Heart left ventricle (tissue), 16 donors: ENCODE measurements around the gene NARS2. TPM values are rescaled to one million over a fixed set of nuclear protein-coding genes. Genes with fewer than 3 reads are reported as not detected.

Experiments used
- ATAC-seq, 4 donors: fragments of 200-7000 bp; cut with Tn5 transposase; one replicate each; pipeline ENCODE4 v1.9.1; 2020 to 2022; ENCODE audit warnings: moderate library complexity in 4 of 4, mild to moderate bottlenecking in 3 of 4, moderate number of reproducible peaks in 1 of 4
- DNase-seq, 5 donors: peaks; one replicate each; pipeline ENCODE4 v3.0.0-alpha.2; 2020
- H3K27ac ChIP-seq, 12 donors: fragments of 200-600 bp; sonication (generic) in 4 of 12; one replicate each; pipeline versions ENCODE4 v1.5.0 to v1.8.0; 2016 to 2022; ENCODE audit warnings: mild to moderate bottlenecking in 2 of 12
- H3K27me3 ChIP-seq, 9 donors: fragments of 200-600 bp; sonication (generic) in 2 of 9; one replicate each; pipeline versions ENCODE4 v1.5.1 to v1.8.0; 2016 to 2022; ENCODE audit warnings: mild to moderate bottlenecking in 3 of 9
- H3K36me3 ChIP-seq, 9 donors: fragments of 200-600 bp; sonication (generic) in 2 of 9; one replicate each; pipeline versions ENCODE4 v1.5.0 to v1.8.0; 2018 to 2022; ENCODE audit warnings: mild to moderate bottlenecking in 2 of 9
- H3K4me1 ChIP-seq, 12 donors: fragments of 200-600 bp; sonication (generic) in 4 of 12; one replicate each; pipeline versions ENCODE4 v1.5.0 to v1.8.0; 2016 to 2022; ENCODE audit warnings: mild to moderate bottlenecking in 3 of 12
- H3K4me3 ChIP-seq, 12 donors: fragments of 200-600 bp; sonication (generic) in 4 of 12; one replicate each; pipeline versions ENCODE4 v1.5.0 to v1.8.0; 2017 to 2022; ENCODE audit warnings: mild to moderate bottlenecking in 9 of 12, moderate library complexity in 4 of 12
- H3K9me3 ChIP-seq, 12 donors: fragments of 200-600 bp; sonication (generic) in 4 of 12; one replicate each; pipeline versions ENCODE4 v1.5.0 to v1.8.0; 2016 to 2022; ENCODE audit warnings: mild to moderate bottlenecking in 1 of 12
- CTCF ChIP-seq, 12 donors: fragments of 200-600 bp; sonication (generic) in 4 of 12; IDR thresholded peaks; one replicate each; pipeline versions ENCODE4 v1.5.0 to v1.8.0; 2018 to 2022; ENCODE audit warnings: antibody characterized with exemption in 12 of 12, mild to moderate bottlenecking in 5 of 12
- POLR2A ChIP-seq, 2 donors: fragments of 450-650 bp; IDR thresholded peaks; one replicate each; pipeline ENCODE4 v1.6.1; 2017; ENCODE audit warnings: antibody characterized with exemption in 2 of 2, mild to moderate bottlenecking in 2 of 2, moderate library complexity in 2 of 2
- WGBS, 4 donors: extraction: QIAGEN DNeasy Blood & Tissue Kit in 2 of 4; methylation state at CpG; one replicate each; pipeline versions ENCODE4 v1.1.5 to v1.1.7; 2013 to 2018; 5-methylcytosine and 5-hydroxymethylcytosine counted together
- intact Hi-C, 10 donors: fragments of 100-400 bp; cut with DNase I; formaldehyde crosslinking; loops; one replicate each; pipeline versions ENCODE4 v1.11.1 to v1.14.2; 2022
- polyA plus RNA-seq, 2 donors: library from polyadenylated mRNA; stranded (reverse); fragments of 200-250 nt; gene quantifications; one replicate each; pipeline ENCODE4 v1.2.3, GENCODE V29; 2013
- total RNA-seq, 9 donors: library from RNA; depleted of rRNA in 2 of 9; stranded (reverse); fragments of >200 nt in 2 of 9; fragmentation: NEBNext Ultra II Directional in 3 of 9; extraction: Animal tissue kit (Norgen Biotek cat#: 25700) in 3 of 9; gene quantifications; one replicate each; pipeline versions ENCODE4 v1.1.0 to v1.2.4, GENCODE V29; 2016 to 2023
- donor health status: ischemic (EF 13 %, LVEDD 7.1; RV severe dilation, severe dysfunction).
- donor health status: healthy with polysubstance abuse.
- donor health status: DM: no; HTN: yes; CAD: no.
- donor health status: DM: no; HTN: no; CAD: no.
- donor health status: ischemic (EF 25% LVEDD 6.9; RV normal size, moderate dysfunction).
- donor health status: ischemic (EF 25% LVEDD 5.7; RV mildly dilated, moderate dysfunction).
- donor health status: healthy.
- donor health status: DM: yes; HTN: yes; CAD: no.
- donor health status: ischemic (EF 35%, LVEDD 5.7; RV mildly dilated, moderate dysfunction).
- donor health status: nonischemic (EF 11% LVEDD 7.7; RV severe dilation, severe dysfunction).
- donor health status: DM: yes; HTN: yes; CAD: no.
- donor health status: PGD.
- donor health status: ischemic (EF 29% LVEDD 5.4; RV normal size, mild dysfunction).
- donor health status: nonischemic (EF 23%, LVEDD 6.1; RV moderate dilation, normal function).

Gene NARS2
- total and polyA plus RNA-seq, 11 donors, result 9.9 to 23.2 (median 15.8) TPM

DNA sequence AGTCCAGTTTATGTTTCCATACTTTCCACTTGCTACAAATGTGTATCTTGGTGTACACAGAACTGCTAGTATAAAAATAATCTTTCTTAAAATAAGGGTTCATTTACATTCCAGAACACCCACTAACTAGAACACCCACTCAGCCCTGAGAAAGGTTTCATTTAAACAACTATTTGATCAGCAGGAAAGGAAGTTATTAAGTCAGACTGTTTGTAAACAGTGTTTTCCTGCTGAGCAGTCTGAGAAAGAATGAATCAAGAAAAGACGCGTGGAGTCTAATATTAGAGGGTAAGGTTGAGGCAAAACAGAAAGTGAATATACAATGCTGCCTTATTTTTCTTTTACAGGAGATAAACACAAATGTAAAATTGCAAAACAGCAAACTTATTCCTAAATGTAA, 32.7 kb downstream of the NARS2 start:
- TF ChIP-seq POLR2A (IDR thresholded peaks at IDR 0.05), result no peak
- TF ChIP-seq CTCF (IDR thresholded peaks at IDR 0.05), result no peak

DNA sequence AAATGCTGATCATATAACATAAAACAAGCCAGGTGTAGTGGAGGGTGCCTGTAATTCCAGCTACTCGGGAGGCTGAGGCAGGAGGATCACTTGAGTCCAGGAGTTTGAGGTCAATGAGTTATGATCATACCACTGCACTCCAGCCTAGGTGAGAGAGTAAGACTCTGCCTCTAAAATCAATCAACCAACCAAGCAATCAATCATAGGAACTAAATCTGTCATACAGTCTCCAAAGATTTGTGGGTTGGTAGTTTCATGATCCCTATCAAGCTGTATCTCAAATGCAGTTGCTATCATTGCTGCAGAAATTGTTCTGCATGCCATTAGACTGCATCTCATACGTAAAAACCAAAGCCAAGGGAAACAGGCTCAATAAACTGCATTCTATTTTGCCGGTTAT, 33.1 kb downstream of the NARS2 start:
- Histone ChIP-seq H3K4me1 (peaks cover 0 to 16% (median 6%) of the 10 kb centered on the region in 12 donors), H3K27me3 (no peaks in the 10 kb centered on the region), H3K9me3 (no peaks in the 10 kb centered on the region), H3K4me3 (no peak overlapping the region), H3K27ac (no peak overlapping the region), H3K36me3 (peaks cover 0 to 6% (median 0%) of the 10 kb centered on the region in 9 donors)
- no peak for ATAC-seq
- TF ChIP-seq CTCF (IDR thresholded peaks at IDR 0.05) (no peak), POLR2A (IDR thresholded peaks at IDR 0.05) (no peak)
- intact Hi-C loops, result no loop called here
- WGBS, 4 donors, result 90 to 93% (median 92%) methylated on average over 3 of the region's 3 CpGs
- no peak for DNase-seq

More for the DNA sequence above, 32.7 kb downstream of the NARS2 start:
- Histone ChIP-seq H3K4me3 (no peak overlapping the region), H3K27ac (no peak overlapping the region), H3K36me3 (peaks cover 0 to 4% (median 0%) of the 10 kb centered on the region in 9 donors), H3K27me3 (no peaks in the 10 kb centered on the region), H3K9me3 (no peaks in the 10 kb centered on the region), H3K4me1 (peaks cover 0 to 16% (median 6%) of the 10 kb centered on the region in 12 donors)
- no peak for ATAC-seq
- 37 to 59% (median 51%) methylated on average over 2 of the region's 2 CpGs for WGBS, 4 donors
- DNase-seq, result no peak
- intact Hi-C loops, result no loop called here

DNA sequence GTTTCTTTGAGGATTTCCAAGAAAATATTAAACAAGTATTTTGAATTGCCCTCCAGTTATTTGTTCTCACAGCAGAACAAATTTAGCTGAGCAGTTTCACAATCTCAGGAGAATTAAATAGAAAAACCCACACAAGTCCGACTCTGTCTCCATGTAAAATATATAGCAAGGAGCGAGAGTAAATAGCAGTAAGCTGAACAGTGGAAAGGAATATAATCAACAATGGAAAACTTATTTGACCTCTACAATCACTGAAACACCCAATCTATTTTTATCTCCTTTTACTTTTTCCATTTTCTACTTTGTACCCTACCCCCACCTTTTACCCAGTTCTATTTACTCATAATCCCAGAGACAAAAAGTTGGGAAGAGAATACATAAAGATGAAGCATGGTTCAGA, 34.4 kb downstream of the NARS2 start:
- intact Hi-C loops, result no loop called here
- 52 to 84% (median 66%) methylated on average over 2 of the region's 2 CpGs for WGBS, 4 donors
- Histone ChIP-seq H3K4me3 (no peak overlapping the region), H3K27me3 (no peaks in the 10 kb centered on the region), H3K4me1 (peaks cover 0 to 16% (median 6%) of the 10 kb centered on the region in 12 donors), H3K36me3 (peaks cover 0 to 9% (median 0%) of the 10 kb centered on the region in 9 donors), H3K9me3 (no peaks in the 10 kb centered on the region), H3K27ac (no peak overlapping the region)
- no peak for TF ChIP-seq CTCF (IDR thresholded peaks at IDR 0.05)
- TF ChIP-seq POLR2A (IDR thresholded peaks at IDR 0.05), result no peak
- peak in 1 of 4 donors; percentile 59 for ATAC-seq
- DNase-seq, result no peak

DNA sequence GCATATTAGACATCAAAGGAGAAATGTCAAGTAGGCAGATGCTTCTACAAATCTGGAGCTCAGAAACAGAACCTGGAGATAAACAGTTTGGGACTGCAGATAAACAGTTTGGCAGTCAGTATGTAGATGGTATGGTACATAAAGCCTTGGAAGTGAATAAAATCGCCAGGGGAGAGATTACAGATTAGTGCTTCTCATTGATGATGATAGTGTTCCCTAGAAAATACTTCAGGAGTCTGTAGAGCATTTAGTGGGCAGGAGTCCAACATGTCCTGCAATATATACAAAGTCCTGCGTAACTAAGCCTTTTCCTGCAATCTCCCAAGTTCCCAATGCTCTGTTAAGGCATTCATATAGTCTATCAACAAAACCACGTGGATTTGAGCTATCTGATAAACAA, 35.2 kb downstream of the NARS2 start:
- no peaks in the 10 kb centered on the region for H3K9me3 ChIP-seq
- intact Hi-C loops, result no loop called here
- no peaks in the 10 kb centered on the region for H3K27me3 ChIP-seq
- peaks cover 0 to 16% (median 6%) of the 10 kb centered on the region in 12 donors for H3K4me1 ChIP-seq
- WGBS, 4 donors, result 44 to 53% (median 50%) methylated on average over 3 of the region's 3 CpGs
- H3K36me3 ChIP-seq, result peaks cover 0 to 12% (median 0%) of the 10 kb centered on the region in 9 donors
- H3K27ac ChIP-seq, result no peak overlapping the region
- TF ChIP-seq POLR2A (IDR thresholded peaks at IDR 0.05), result no peak
- TF ChIP-seq CTCF (IDR thresholded peaks at IDR 0.05), result no peak
- DNase-seq, result no peak
- no peak for ATAC-seq
- no peak overlapping the region for H3K4me3 ChIP-seq
